Endometrial microvascular endothelial cells (primary cell): ENCODE results near the gene SPP1. TPM values are rescaled to one million over a fixed set of nuclear protein-coding genes. Genes with fewer than 3 reads are reported as not detected.
"Not testable (repeated sequence)": the region's sequence is repeated elsewhere in the genome, so short reads cannot be mapped to it uniquely, and the experiment has no call there.

ENCODE experiments used
- in situ Hi-C: cut with HindIII; loops from 2 replicates; pipeline ENCODE4 v1.10.0; 2017; ENCODE audit warnings: low sequenced_read_pairs, low pct_unique_long_range_greater_than_20kb; ENCODE audit errors: inconsistent ontology term
- total RNA-seq: library from RNA; depleted of rRNA; stranded (reverse); fragments of >200 nt; gene quantifications from one replicate; pipeline ENCODE4 v1.2.3, GENCODE V29; 2015; ENCODE audit errors: inconsistent ontology term

SPP1 gene
- total RNA-seq, 1 donor from 2014 or later = not detected

DNA sequence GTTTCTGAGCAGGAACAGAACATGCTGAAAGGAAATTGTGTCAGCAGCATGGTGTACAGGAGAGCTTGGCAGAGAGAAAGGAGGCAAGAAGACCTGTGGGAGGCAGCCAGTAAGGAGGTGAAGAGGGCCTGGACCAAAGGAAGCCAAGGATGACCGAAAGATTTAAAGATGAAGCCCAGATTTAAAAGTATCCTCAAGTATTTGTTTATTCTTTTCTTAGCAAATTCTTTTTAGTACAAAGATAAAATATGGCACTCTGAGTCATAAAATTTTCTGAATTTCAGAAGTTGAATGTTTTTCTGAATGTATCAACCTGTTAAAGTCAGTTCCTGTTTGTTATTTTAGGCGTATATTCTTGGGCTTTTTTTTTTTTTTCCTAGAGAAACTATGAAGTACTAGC lies 35.5 kb downstream of the SPP1 start:
- in situ Hi-C loops = no loop called here

DNA sequence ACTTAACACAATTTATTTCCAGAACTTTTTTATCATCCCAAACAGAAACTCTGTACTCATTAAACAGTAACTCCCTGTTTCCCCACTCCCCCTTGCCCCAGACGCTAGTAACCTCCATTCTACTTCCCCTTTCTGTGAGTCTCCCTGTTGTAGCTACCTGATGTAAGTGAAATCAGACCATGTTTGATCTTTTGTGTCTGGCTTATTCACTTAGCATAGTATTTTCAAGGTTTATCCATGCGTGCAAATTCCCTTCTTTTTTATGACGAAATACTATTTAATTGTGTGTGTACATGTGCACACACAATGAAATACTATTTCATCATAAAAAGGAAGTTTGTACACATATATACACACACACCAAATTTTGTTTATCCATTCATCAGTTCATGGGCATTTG lies 37.1 kb downstream of the SPP1 start:
- in situ Hi-C loops = no loop called here

DNA sequence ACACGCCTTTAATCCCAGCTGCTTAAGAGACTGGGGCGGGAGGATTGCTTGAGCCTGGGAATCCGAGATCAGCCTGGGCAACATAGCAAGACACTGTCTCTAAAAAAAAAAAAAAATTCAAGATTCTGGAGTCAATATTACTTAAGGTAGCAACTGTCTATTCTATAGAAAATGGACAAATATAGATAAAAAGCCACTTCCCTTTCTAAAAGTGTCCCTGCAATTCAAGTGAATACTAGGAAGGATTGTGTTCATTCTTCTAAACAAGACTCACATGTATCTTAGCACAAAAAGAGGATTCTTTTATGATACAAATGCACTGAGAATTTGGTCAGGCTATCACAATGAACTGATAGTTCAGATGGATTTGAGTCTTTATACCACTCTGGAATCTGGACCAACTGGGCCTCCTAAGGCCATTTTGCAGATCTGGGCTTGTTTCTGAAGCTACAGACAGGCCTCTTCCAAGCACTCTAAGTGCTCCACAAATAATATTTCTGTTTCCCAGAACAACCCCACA lies 38.9 kb downstream of the SPP1 start:
- in situ Hi-C loops = no loop called here

DNA sequence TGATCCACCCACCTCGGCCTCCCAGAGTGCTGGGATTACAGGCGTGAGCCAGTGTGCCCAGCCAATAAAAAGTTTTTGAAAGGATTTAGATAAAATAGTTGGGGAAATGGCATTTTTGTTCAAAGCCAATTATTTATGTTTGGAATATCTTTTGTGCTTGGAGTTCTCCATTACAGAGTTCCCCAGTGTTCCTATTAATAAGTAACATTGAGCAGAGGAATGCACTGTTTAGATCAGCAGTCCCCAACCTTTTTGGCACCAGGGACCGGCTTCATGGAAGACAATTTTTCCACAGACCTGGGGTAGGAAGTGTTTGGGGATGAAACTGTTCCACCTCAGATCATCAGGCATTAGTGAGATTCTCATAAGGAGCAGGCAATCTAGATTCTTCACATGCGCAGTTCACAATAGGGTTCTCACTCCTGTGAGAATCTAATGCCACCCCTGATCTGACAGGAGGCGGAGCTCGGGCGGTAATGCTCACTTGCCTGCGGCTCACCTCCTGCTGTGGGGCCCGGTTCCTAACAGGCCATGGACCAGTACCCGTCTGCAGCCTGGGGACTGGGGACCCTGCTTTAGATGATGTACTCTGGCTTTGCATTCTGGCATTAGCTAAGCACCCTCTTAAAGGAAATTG lies 40.3 kb downstream of the SPP1 start:
- in situ Hi-C loops = no loop called here

DNA sequence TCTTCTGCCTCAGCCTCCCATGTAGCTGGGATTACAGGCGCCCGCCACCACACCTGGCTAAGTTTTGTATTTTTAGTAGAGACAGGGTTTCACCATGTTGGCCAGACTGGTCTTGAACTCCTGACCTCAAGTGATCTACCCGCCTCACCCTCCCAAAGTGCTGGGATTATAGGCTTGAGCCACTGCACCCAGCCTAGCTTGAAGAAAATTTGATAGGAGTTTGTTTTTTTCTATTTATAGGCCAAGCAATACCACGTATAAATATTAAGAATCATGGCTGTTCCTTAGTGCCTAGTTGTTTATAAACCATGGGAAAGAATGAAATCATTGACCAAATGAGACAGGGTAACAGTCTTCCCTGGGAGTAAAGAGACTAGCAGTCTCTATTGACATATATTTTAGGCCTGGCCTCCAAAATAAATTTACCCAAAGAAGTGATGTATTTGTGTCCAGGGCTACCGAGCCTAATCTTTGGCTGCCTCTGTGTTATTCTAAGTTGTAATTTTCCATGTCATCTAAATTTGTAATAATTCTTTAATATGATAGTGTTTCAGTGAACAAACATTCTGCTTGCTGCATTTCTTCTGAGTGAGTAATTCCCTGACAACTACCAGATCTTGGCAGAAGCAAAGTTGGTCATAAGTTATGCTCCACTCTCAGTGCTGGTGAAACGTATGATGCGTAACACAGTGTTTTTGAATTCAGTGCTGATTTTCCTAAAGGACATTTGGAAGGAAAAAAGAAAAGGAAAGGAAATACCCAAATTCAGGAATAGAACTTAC lies 42.2 kb downstream of the SPP1 start:
- in situ Hi-C loops = no loop called here

DNA sequence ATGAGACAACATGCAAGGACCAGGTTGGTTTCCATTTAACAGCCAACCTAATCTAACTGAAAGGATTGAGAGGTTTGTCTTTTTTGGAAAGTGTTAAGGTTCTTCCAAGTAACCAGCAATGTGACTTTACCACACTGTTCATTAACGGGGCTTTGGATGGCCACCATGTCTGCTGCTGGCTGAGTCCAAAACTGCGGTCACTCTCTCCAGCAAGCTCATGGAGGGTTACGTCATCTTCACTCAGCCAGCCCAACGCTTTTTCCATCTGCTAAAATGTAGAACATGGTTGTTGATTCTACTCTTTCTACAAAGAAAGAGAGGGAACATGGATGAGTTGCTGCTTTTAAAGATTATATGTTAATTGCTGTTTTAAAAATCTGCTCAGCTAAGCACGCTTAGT lies 43.0 kb downstream of the SPP1 start:
- in situ Hi-C loops = no loop called here

DNA sequence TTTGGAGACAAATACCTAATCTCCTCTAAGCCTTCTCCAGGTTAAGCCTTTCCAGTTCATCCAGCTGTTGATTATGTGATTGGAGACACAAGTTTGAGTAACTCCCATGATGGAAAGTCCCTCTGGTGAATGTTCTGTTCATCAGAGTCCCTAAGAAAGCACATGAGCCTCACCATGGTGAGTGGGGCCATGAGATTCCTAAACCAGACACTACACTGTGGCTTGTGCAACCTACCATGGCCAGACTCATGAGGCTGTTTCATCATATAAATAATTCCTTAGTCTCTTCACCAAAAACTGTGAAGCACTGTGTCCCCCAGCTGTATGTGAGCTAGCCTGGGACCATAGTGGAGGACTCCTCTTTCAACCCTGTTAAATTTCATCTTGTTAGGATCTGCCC lies 46.3 kb downstream of the SPP1 start:
- in situ Hi-C loops = no loop called here

DNA sequence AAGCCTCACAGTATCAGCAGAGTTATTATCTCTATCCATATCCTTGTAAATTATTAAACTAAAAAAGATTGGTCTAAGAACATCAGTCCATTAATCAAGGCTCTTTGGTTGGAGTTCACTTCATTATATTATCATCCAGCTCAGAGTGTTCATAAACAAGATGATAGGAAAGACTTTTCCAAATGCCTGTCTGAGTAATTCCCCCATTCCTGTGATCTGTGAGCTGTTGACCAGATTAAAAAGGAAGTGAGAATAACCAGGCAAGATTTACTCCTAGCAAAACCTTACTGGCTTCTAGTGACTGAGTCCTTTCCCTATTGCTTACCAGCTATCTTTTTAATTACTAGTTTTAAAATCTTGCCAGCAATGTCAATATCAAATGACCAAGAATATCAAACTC lies 46.8 kb downstream of the SPP1 start:
- in situ Hi-C loops = no loop called here

DNA sequence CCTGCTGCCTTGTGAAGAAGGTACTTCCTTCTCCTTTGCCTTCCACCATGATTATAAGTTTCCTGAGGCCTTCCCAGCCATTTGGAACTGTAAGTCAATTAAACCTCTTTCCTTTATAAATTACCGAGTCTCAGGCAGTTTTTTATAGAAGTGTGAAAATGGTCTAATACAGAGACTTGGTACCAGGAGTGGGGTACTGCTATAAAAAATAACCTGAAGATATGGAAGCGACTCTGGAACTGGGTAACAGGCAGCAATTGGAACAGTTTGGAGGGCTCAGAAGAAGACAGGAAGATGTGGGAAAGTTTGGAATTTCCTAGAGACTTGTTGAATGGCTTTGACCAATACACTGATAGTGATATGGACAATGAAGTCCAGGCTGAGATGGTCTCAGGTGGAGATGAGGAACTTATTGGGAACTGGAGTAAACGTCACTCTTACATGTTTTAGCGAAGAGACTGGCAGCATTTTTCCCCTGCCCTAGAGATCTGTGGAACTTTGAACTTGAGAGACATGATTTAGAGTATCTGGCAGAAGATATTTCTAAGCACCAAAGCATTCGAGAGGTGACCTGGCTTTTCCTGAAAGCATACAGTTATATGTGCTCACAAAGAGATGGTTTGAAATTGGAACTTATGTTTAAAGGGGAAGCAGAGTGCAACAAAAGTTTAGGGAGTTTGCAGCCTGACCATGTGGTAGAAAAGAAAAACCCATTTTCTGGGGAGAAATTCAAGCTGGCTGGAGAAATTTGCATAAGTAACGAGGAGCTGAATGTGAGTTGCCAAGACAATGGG lies 50.6 kb downstream of the SPP1 start:
- in situ Hi-C loops = not testable (repeated sequence)

DNA sequence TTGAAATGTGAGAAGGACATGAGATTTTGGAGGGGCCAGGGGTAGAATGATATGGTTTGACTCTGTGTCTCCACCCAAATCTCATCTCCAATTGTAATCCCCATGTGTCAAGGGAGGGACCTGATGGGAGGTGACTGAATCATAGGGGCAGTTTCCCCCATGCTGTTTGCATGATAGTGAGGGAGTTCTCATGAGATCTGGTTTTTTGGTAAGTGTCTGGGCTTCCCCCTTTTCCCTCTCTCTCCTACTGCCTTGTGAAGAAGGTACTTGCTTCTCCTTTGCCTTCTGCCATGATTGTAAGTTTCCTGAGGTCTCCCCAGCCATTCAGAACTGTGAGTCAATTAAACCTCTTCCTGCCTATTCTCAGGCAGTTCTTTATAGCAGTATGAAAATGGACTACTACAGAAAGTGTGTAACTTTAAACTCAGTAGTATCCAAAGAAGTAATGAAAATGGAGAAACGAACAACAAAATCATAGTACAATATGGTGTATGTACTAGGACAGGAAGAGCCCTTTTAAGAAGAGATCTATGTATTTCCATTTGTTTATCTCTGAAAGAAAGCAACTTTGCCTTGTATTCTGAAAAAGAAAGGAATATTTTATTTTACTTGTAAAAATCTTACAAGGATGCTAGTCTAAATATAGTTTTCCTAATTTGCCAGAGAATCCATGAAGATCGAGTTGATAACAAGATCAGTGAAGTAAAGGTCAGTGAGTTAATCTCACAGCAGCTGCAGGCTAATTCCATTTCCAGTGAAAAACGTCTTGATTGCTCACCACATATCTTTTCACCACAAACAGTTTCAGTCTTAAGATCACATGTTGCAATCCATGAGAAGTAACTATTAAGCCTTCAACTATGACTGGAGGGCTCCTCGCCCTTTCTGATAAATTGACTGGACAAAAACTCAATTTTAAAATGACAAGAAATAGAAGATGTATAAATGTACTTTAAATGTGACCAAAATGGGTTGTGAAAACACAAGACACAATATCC lies 52.4 kb downstream of the SPP1 start:
- in situ Hi-C loops = no loop called here

DNA sequence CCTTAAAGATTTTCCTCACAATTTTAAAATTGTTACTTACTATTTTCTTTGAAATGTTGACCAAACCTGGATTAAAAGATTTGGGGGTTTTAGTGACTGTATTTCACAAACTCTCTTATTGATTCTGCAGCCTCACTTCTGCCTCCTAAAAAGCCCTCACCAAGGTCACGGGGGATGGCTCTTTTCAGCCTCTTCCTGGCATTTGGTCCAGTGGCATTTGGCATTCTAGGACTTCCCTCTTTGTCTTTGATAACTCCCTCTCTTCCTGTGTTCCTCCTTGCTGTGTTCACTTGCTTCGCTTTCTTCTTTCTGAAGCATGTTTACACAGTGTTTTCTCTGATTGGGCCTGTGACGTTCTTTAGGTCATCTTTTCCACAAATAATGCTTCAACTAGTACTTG lies 53.4 kb downstream of the SPP1 start:
- in situ Hi-C loops = no loop called here

DNA sequence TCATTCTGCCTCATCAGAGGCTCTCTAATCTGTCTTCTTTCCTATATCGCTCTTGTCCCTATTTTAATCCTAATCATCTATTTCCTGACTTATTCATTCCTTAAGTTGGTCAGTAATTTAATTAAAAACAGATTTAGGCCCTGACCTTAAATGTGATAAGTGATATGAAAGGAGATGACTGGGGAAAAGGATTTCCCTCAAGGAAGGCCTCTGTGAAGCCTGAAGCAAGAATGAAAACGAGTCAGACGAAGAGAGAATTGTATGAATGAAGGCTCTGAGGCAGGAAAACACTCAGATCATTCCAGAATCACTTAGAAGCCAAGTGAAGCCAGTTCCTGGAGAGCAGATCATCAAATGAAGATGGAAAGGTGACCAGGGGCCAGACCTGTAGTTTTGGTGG lies 54.0 kb downstream of the SPP1 start:
- in situ Hi-C loops = no loop called here

DNA sequence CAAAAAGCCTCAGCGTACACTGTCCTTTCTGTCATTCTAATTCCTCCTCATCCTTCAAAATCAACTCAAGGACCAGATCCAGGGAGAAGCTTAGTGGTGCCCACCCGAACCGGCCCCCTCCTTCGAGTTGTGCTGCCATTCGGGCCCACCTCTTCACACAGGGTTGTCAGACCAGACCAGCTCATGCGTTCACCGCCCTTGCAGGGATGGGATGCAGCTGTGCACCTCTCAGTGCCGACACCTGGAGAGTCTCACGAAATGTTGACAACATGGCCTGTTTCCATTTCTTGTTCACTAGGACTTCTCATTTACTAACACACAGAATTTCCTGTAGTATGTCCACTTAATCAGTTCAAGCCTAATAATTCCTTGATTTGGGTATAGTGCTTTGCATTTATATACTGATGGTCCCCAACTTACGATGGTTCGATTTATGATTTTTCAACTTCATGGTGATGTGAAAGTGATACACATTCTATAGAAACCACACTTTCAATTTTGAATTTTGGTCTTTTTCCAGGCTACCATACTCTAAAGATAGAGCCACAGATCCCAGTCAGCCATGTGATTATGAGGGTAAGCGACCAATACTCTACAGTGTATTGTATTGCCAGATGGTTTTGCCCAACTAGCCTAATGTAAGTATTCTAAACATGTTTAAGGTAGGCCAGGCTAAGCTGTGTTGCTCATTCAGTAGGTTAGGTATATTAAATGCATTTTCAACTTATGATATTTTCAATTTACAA lies 55.2 kb downstream of the SPP1 start:
- in situ Hi-C loops = no loop called here

Other genes starting within 250 kb of the SPP1 start
- not detected for gene IBSP, start 176.2 kb upstream of the SPP1 start, total RNA-seq
- not detected for gene MEPE, start 142.7 kb upstream of the SPP1 start, total RNA-seq
- 17.4 TPM for gene PKD2, start 31.9 kb downstream of the SPP1 start, total RNA-seq
- 8.9 TPM for gene ABCG2, start 182.9 kb downstream of the SPP1 start, total RNA-seq